Right lobe of liver (tissue), 6 donors: ENCODE results near the gene PKD1. TPM values are rescaled to one million over a fixed set of nuclear protein-coding genes. Genes with fewer than 3 reads are reported as not detected.
"Not testable (repeated sequence)": the region's sequence is repeated elsewhere in the genome, so short reads cannot be mapped to it uniquely, and the experiment has no call there.

Source experiments
- ATAC-seq, 4 donors: fragments of 200-7000 bp; cut with Tn5 transposase; one replicate each; pipeline ENCODE4 v1.9.1; 2020; ENCODE audit warnings: mild to moderate bottlenecking in 4 of 4, moderate library complexity in 4 of 4
- DNase-seq, 3 donors: peaks; one replicate each; pipeline ENCODE4 v3.0.0-alpha.2; 2020
- H3K27ac ChIP-seq, 3 donors: fragments of 200-600 bp; one replicate each; pipeline ENCODE4 v1.8.0; 2022
- H3K27me3 ChIP-seq, 2 donors: fragments of 200-600 bp; one replicate each; pipeline ENCODE4 v1.8.0; 2022
- H3K36me3 ChIP-seq, 4 donors: fragments of 200-600 bp; sonication (generic) in 1 of 4; one replicate each; pipeline versions ENCODE4 v1.5.1 to v1.8.0; 2017 to 2022; ENCODE audit warnings: control low read depth in 1 of 4
- H3K4me1 ChIP-seq, 4 donors: fragments of 200-600 bp; sonication (generic) in 1 of 4; one replicate each; pipeline versions ENCODE4 v1.5.1 to v1.8.0; 2017 to 2022; ENCODE audit warnings: control low read depth in 1 of 4
- H3K4me3 ChIP-seq, 3 donors: fragments of 200-600 bp; one replicate each; pipeline ENCODE4 v1.8.0; 2022
- H3K9me3 ChIP-seq, 4 donors: fragments of 200-600 bp; sonication (generic) in 1 of 4; one replicate each; pipeline versions ENCODE4 v1.5.1 to v1.8.0; 2017 to 2022; ENCODE audit warnings: control low read depth in 1 of 4
- CTCF ChIP-seq, 4 donors: fragments of 200-600 bp in 3 of 4; fragments of 450-650 bp in 1 of 4; IDR thresholded peaks; one replicate each; pipeline versions ENCODE4 v1.5.1 to v1.8.0; 2016 to 2022; ENCODE audit warnings: antibody characterized with exemption in 4 of 4, mild to moderate bottlenecking in 2 of 4
- POLR2A ChIP-seq: fragments of 450-650 bp; IDR thresholded peaks from one replicate; pipeline ENCODE4 v1.6.1; 2017; ENCODE audit warnings: antibody characterized with exemption, mild to moderate bottlenecking
- WGBS: methylation state at CpG from one replicate; pipeline ENCODE4 v1.1.6; 2018; ENCODE audit warnings: low coverage, low lambda C conversion rate; ENCODE audit not compliant: insufficient coverage; ENCODE audit errors: missing lambda C conversion rate; 5-methylcytosine and 5-hydroxymethylcytosine counted together
- intact Hi-C, 2 donors: fragments of 100-400 bp; cut with DNase I; formaldehyde crosslinking; loops; one replicate each; pipeline versions ENCODE4 v1.11.2 to v1.14.1; 2022
- total RNA-seq, 6 experiments: library from RNA; depleted of rRNA in 2 of 6; stranded (reverse); fragments of >200 nt in 2 of 6; fragmentation: NEBNext Ultra II Directional in 3 of 6; extraction: Animal tissue kit (Norgen Biotek cat#: 25700) in 3 of 6; gene quantifications; one replicate each; pipeline versions ENCODE4 v1.1.0 to v1.2.4, GENCODE V29; 2016 to 2023
- donor health status: DM: no; HTN: yes; CAD: no.
- donor health status: DM: no; HTN: no; CAD: no.
- donor health status: DM: no; HTN: no; CAD: no.
- donor health status: DM: no; HTN: yes; CAD: no.
- donor health status: DM: no; HTN: yes; CAD: no.

The PKD1 gene
- total RNA-seq, 6 experiments from 2014 or later, result 28.5 to 58.2 (median 42.8) TPM

GRCh38 chr16:2105769-2106168 lies 29.9 kb downstream of the PKD1 start:
- H3K9me3 ChIP-seq, H3K4me1 ChIP-seq, H3K27me3 ChIP-seq, H3K27ac ChIP-seq, H3K4me3 ChIP-seq, DNase-seq, intact Hi-C loops, ATAC-seq: not testable (repeated sequence)
- WGBS, result no CpG with 5 or more reads among the region's 22 CpGs
- H3K36me3 ChIP-seq, result peaks cover 0 to 19% (median 1%) of the 10 kb centered on the region in 4 donors

- WGBS, result 84% methylated on average over 5 of the region's 21 CpGs
- H3K36me3 ChIP-seq, result peaks cover 0 to 21% (median 1%) of the 10 kb centered on the region in 4 donors
Measured at GRCh38 chr16:2105291-2105690, 30.4 kb downstream of the PKD1 start.

DNA sequence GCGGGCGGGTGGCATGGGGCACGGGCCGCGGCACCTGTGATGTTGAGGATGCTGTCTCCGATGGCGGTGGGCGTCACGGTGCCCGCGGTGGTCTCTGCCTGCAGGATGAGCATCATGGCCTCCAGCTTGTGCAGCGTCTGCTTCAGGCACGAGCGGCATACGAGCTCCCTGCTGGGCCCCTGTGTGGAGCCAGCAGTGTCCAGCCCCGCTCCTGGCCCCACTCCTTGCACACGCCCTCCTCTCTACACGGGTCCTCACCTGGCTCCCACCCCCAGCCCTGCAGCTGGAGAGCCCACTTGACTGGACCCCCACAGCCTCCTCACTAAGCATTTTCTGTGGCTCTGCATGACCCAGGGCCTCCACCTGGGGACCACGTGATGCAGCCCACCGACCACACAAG lies 31.2 kb downstream of the PKD1 start:
- peaks cover 0 to 26% (median 2%) of the 10 kb centered on the region in 4 donors for H3K36me3 ChIP-seq
- H3K27me3 ChIP-seq, H3K4me3 ChIP-seq, H3K9me3 ChIP-seq, H3K27ac ChIP-seq, H3K4me1 ChIP-seq, DNase-seq, intact Hi-C loops: not testable (repeated sequence)
- WGBS, result 76% methylated on average over 2 of the region's 20 CpGs
- ATAC-seq, result peak in 2 of 4 donors; percentile 18 to 70

More at GRCh38 chr16:2105291-2105690, 30.4 kb downstream of the PKD1 start:
- ATAC-seq, intact Hi-C loops, DNase-seq, H3K4me3 ChIP-seq, H3K27me3 ChIP-seq, H3K4me1 ChIP-seq, H3K9me3 ChIP-seq, H3K27ac ChIP-seq: not testable (repeated sequence)

DNA sequence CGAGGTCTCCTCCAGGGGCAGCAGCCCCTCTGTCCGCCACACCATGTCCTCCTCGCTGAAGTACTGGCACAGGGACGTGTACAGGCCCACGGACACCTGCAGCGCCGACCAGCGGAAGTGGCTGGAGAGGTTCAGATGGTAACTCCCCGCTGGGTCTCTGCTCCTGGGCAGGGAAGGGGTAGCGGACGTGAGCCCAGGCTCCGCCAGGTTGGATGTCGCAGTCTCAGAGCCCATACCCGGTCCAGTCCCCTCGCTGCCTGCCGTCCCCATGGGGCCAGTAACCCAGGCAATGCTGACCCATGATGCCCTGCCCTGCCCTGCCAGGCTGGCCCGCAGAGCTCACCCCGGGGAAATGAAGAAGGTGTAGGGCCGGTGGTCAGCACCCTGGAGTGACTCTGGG lies 33.2 kb downstream of the PKD1 start:
- DNase-seq, result no peak
- TF ChIP-seq POLR2A, result no peak
- ATAC-seq, result no peak
- Histone ChIP-seq H3K27me3 (no peaks in the 10 kb centered on the region), H3K4me3 (no peak overlapping the region), H3K36me3 (peaks cover 0 to 14% (median 2%) of the 10 kb centered on the region in 4 donors), H3K9me3 (no peaks in the 10 kb centered on the region), H3K4me1 (no peaks in the 10 kb centered on the region), H3K27ac (no peak overlapping the region)
- intact Hi-C loops, result no loop called here
- 100% methylated on average over 1 of the region's 19 CpGs for WGBS

DNA sequence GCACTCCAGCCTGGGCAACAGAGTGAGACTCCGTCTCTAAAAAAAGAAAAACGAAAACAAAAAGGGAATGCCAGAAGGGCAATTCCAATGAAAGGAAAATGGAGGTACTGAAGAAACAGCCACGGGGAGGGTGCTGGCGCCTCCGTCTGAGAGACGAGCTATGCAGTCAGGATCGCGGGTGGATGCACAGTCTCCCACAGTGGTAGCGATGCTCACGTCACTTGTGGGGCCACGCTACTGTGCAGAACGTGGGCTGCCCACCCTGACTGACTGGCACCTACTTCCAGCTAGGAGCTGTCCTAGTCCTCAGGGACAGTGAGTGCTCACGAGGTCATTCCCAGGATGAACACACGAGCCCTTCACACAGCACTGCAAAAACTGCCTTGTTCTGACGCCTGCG lies 34.1 kb downstream of the PKD1 start:
- ATAC-seq, H3K4me1 ChIP-seq, H3K27me3 ChIP-seq, DNase-seq, H3K9me3 ChIP-seq, intact Hi-C loops, H3K4me3 ChIP-seq, H3K27ac ChIP-seq: not testable (repeated sequence)
- WGBS, result 100% methylated on average over 2 of the region's 16 CpGs
- peaks cover 0 to 22% (median 2%) of the 10 kb centered on the region in 4 donors for H3K36me3 ChIP-seq

- peaks cover 0 to 36% (median 5%) of the 10 kb centered on the region in 4 donors for H3K36me3 ChIP-seq
- DNase-seq, H3K27me3 ChIP-seq, H3K9me3 ChIP-seq, intact Hi-C loops, ATAC-seq, H3K4me1 ChIP-seq, H3K27ac ChIP-seq, H3K4me3 ChIP-seq: not testable (repeated sequence)
- no CpG with 5 or more reads among the region's 14 CpGs for WGBS
Measured at GRCh38 chr16:2097689-2098088, 38.0 kb downstream of the PKD1 start.

DNA sequence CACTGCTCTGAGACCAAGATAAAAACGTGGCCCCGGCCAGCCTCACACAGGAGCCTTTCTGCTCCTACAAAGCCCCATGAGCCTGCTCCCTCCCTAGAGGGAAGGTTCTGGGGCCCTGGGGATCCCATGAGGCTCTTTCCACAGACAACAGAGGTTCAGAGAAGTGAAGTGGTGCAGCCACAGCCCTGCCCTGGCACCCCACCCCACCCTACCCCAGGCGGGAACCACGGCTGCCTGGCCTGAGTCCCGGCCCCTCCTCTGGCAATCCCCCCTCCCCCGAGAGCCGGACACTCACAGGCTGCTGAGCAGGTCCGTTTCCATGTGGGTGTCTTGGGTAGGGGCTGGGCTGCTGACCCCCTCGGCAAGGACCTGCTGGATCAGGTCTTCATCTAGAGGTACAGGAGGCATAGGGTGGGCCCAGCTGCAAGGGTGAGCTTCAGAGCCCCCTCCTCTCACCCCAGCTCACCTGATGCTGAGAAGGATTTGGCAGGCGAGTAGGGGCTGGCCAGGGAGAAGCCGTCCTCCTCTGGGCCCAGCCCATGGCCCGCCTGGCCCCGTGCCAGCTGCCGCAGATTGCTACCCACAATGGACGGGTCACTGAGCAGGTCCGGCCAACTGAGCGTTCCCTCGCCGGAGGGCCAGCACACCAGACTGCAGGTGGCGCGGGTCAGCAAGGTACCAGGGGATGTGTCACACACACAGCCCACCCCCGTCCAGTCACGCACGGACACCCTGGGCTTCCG lies 38.7 kb downstream of the PKD1 start:
- 80% methylated on average over 4 of the region's 25 CpGs for WGBS

More for the DNA sequence above, 38.7 kb downstream of the PKD1 start:
- Histone ChIP-seq H3K4me1 (peaks cover 0 to under 1% (median 0%) of the 10 kb centered on the region in 4 donors), H3K9me3 (no peaks in the 10 kb centered on the region), H3K27ac (no peak overlapping the region), H3K4me3 (no peak overlapping the region), H3K36me3 (peaks cover 0 to 36% (median 4%) of the 10 kb centered on the region in 4 donors), H3K27me3 (no peaks in the 10 kb centered on the region)
- peak in 1 of 4 donors; percentile 15 for ATAC-seq
- no peak for DNase-seq
- TF ChIP-seq POLR2A, result no peak
- TF ChIP-seq CTCF (IDR thresholded peaks at IDR 0.05), result no peak
- intact Hi-C loops, result no loop called here
